AG04450 (cell line): ENCODE measurements around the gene CENPC. TPM values are rescaled to one million over a fixed set of nuclear protein-coding genes. Genes with fewer than 3 reads are reported as not detected.

Experiments
- CTCF ChIA-PET: fragments of 300-600, 350-600 bp; formaldehyde crosslinking; extraction: SDS; loops from one replicate; lab custom pipeline; 2022; ENCODE audit warnings: antibody characterized with exemption, inconsistent platforms; lab: Charles Lee
- POLR2A ChIA-PET: fragments of 350-600 bp; formaldehyde crosslinking; extraction: SDS; loops from one replicate; lab custom pipeline; 2021; ENCODE audit warnings: antibody characterized with exemption, inconsistent platforms; lab: Yijun Ruan, JAX
- DNase-seq: peaks from one replicate; pipeline ENCODE4 v3.0.0-alpha.2; 2011; ENCODE audit warnings: low read depth, low spot score
- H3K27ac ChIP-seq: one replicate; pipeline ENCODE4 v1.5.1; 2012; ENCODE audit warnings: low read depth, low read length, control low read depth
- H3K27me3 ChIP-seq: one replicate; pipeline ENCODE4 v1.6.0; 2012; ENCODE audit warnings: low read length; ENCODE audit not compliant: control insufficient read depth, insufficient read depth
- H3K4me3 ChIP-seq: 2 replicates; pipeline ENCODE4 v1.5.1; 2011; ENCODE audit warnings: mild to moderate bottlenecking, low read depth, low read length, control low read depth
- H3K9me3 ChIP-seq: 2 replicates; pipeline ENCODE4 v1.5.1; 2012; ENCODE audit warnings: low read length; ENCODE audit not compliant: control insufficient read depth, insufficient read depth
- polyA plus RNA-seq: library from polyadenylated mRNA; depleted of rRNA; stranded (reverse); fragments of >200 nt; gene quantifications from 2 replicates; pipeline ENCODE4 v1.2.3, GENCODE V29; 2011
- TF ChIP-seq, protein P1 (sequence below): IDR thresholded peaks from 2 replicates; pipeline ENCODE4 v1.5.1; 2011; ENCODE audit warnings: low read depth, low read length, control low read depth, inconsistent platforms

The CENPC gene
- polyA plus RNA-seq, 1 experiment: 8.0 TPM

GRCh38 chr4:67546971-67547370 lies 1.7 kb upstream of the CENPC start:
- no peaks in the 10 kb centered on the region for H3K27me3 ChIP-seq
- H3K27ac ChIP-seq: no peak overlapping the region
- H3K9me3 ChIP-seq: no peaks in the 10 kb centered on the region; the same call in 1 of the 2 replicates
- ChIA-PET POLR2A (no interaction called here), CTCF (interaction anchor here (1.1 kb wide), 1 partner anchor 629 kb away, joined by 3 read pairs; no protein-coding TSS in a partner anchor)
- no peak overlapping the region for H3K4me3 ChIP-seq
- DNase-seq: no peak
- TF ChIP-seq, protein P1, sequence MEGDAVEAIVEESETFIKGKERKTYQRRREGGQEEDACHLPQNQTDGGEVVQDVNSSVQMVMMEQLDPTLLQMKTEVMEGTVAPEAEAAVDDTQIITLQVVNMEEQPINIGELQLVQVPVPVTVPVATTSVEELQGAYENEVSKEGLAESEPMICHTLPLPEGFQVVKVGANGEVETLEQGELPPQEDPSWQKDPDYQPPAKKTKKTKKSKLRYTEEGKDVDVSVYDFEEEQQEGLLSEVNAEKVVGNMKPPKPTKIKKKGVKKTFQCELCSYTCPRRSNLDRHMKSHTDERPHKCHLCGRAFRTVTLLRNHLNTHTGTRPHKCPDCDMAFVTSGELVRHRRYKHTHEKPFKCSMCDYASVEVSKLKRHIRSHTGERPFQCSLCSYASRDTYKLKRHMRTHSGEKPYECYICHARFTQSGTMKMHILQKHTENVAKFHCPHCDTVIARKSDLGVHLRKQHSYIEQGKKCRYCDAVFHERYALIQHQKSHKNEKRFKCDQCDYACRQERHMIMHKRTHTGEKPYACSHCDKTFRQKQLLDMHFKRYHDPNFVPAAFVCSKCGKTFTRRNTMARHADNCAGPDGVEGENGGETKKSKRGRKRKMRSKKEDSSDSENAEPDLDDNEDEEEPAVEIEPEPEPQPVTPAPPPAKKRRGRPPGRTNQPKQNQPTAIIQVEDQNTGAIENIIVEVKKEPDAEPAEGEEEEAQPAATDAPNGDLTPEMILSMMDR: no peak

- DNase-seq: no peak
- TF ChIP-seq, protein P1: no peak
- POLR2A ChIA-PET: no interaction called here
- H3K27me3 ChIP-seq: no peaks in the 10 kb centered on the region
- no peak overlapping the region for H3K27ac ChIP-seq
- CTCF ChIA-PET: interaction anchor here (1.1 kb wide), 1 partner anchor 630 kb away, joined by 3 read pairs; no protein-coding TSS in a partner anchor
- no peaks in the 10 kb centered on the region; the same call in 1 of the 2 replicates for H3K9me3 ChIP-seq
- peak overlapping the region; percentile 83 for H3K4me3 ChIP-seq
Measured at GRCh38 chr4:67546004-67546356, 677 bp upstream of the CENPC start.

DNA sequence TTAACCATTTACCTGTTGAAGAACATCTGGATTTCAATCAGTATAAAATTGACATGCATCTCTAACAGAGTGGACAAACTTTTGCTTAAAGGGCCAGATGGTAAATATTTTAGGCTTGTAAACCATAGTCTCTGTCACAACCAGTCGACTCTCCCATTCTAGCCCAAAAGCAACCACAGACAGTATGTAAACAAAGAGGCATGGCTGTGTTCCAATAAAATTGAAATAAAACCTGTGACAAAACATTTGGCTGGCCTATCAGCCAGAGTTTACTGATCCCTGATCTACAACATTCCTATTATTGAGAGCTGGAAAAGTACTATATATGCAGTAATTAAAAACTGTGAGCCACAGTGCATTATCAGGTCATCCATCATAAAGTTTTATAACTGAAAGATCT lies 3.2 kb downstream of the CENPC start:
- no peak for DNase-seq
- CTCF ChIA-PET: interaction anchor here (1.2 kb wide), 1 partner anchor 159 kb away, joined by 3 read pairs; the partner anchor contains the start of gene UBA6
- H3K27ac ChIP-seq: no peak overlapping the region

GRCh38 chr4:67539830-67540229 lies 5.5 kb downstream of the CENPC start:
- ChIA-PET CTCF (no interaction called here), POLR2A (no interaction called here)
- DNase-seq: no peak
- Histone ChIP-seq H3K27me3 (no peaks in the 10 kb centered on the region), H3K9me3 (no peaks in the 10 kb centered on the region), H3K27ac (no peak overlapping the region), H3K4me3 (no peak overlapping the region)
- TF ChIP-seq, protein P1: no peak

More for the DNA sequence above, 3.2 kb downstream of the CENPC start:
- H3K4me3 ChIP-seq: no peak overlapping the region
- POLR2A ChIA-PET: no interaction called here
- no peaks in the 10 kb centered on the region for H3K27me3 ChIP-seq
- TF ChIP-seq, protein P1: no peak
- no peaks in the 10 kb centered on the region; the same call in 1 of the 2 replicates for H3K9me3 ChIP-seq

DNA sequence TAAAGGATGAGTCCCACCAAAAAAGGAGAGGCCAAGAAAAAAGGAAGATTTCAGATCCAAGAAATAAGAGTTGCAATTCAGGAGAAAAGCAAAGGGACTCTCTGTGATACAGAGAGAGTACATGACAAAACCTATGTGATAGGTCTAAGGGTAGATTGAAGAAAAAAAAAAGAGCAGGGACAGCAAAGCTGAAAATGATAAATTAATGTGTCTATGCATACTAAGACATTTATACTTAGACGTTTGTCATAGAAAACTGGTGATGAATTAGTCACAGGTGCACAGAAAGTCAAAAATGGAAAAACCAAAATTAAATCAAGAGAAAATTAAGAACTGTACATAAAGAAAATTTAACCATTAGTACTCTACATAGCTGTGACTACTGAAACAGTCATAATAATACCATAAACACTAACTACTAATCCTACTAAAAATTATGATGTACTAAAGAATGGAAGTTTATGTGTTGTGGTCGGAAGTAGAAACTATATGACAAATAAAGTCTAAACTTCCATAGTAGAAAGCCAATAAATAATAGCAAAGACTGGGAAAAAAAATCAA lies 9.9 kb downstream of the CENPC start:
- TF ChIP-seq, protein P1: no peak
- no peak overlapping the region for H3K4me3 ChIP-seq
- no peaks in the 10 kb centered on the region for H3K9me3 ChIP-seq
- no peaks in the 10 kb centered on the region for H3K27me3 ChIP-seq
- POLR2A ChIA-PET: no interaction called here
- DNase-seq: no peak
- CTCF ChIA-PET: no interaction called here
- H3K27ac ChIP-seq: no peak overlapping the region
